ENCODE data around the gene CYB561A3.

CYB561A3 gene

DNA sequence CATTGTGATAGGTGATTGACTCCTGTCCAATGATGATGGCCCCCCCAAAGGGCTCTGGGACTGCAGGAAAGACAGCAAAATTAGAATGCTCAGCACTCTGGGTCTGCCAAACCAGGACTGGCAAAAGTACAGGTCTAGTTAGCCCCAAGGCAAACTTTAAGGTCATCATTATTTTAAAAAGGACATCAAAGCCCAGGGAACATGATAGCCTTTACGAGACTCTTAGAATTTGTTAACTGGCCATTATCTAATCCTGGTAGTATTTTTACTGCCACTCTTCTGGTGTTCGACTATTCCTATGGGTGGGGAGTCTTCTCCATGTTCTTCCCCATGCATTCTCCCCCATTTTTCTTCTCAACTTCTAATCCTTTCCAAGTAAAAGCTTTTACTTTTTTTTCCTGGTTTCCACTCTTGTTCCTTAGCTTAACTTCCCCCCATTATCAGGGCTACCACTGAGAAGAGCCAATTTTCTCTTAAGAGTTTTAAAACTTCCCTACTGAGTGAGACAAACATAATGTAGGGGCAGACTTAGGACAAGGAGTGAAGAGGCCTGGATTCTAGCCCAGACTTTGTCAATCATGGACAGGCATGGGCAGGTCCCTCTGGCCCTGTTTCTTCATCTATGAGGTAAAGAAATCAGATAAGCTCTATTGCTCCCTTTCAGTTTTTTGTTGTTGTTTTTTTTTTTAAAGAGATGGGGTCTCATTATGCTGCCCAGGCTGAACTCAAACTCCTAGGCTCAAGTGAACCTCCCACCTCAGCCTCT, 35.9 kb downstream of the CYB561A3 start:
- DNase-seq (ENCODE audit: low read depth in 2 of 2) = no peak

DNA sequence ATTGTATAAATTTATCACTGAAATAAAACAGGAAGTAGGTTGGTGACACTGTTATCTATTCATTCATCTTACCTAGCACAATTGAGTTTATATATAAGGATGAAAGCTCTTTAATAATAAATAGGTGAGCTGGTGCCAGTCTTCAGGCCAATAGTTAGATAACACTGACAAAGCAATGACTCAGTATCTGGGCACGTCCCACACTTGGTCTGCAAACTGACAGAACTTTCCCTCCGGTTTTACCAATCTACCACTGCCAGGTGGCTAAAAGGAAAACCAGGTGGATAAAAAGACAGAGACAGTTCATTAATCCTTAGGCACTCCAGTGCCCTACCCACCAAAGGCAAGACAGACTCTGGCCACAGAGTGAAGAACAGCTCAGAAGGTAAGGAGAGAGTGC, 46.4 kb downstream of the CYB561A3 start:
- DNase-seq (ENCODE audit: low read depth in 2 of 2) = no peak

DNA sequence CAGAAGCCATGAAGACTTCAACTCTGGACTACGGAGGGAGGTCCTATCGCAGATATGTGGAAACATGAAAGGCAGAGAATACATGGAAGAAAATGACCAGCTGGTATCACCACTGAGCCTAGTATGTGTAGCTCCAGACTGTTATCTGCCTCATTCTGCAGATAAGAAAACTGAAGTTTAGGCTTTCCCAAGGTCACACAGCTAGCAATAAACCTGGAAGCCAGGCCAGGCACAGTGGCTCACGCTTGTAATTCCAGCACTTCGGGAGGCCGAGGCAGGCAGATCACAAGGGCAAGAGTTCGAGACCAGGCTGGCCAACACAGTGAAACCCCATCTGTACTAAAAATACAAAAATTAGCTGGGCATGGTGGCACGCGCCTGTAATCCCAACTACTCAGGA, 50.9 kb downstream of the CYB561A3 start:
- no peak for DNase-seq (ENCODE audit: low read depth in 2 of 2)

DNA sequence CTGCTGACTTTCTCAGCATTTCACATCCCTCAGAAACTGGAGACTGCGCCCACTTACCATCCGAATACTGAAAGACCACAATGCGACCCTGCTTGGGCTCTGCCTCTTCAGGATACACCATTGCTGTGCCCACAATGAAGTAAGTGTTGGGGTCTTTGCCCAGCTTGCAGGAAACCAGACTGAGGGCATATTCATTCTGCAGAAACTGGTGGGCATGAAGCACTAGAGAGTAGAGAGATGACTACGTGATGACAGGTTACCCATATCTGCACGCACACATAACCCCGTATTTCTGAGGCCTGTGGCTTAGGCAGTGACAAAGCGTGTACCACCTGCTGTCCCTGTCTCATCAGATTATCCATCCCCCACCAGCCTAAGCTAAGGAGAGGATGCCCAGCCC, 51.9 kb downstream of the CYB561A3 start:
- DNase-seq (ENCODE audit: low read depth in 2 of 2) = no peak

DNA sequence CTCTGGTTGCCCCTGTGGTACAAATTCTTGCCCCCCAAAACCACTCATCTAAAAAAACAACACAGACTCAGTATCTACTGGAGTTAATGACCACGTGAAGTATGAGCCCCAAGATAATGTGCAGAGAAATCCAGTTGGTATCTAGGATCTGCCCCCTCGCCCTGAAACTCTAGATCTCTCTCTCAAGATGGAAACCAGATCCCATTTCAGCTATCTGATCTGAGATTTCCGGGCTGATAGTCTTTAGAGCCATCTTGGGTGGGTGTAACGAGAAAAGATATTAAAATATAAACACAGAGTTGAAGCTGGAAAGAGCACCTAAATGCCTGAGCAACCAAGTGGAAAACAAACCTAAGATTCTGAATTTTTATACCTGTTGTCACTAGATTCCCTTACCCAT, 52.5 kb downstream of the CYB561A3 start:
- no peak for DNase-seq (ENCODE audit: low read depth in 2 of 2)

DNA sequence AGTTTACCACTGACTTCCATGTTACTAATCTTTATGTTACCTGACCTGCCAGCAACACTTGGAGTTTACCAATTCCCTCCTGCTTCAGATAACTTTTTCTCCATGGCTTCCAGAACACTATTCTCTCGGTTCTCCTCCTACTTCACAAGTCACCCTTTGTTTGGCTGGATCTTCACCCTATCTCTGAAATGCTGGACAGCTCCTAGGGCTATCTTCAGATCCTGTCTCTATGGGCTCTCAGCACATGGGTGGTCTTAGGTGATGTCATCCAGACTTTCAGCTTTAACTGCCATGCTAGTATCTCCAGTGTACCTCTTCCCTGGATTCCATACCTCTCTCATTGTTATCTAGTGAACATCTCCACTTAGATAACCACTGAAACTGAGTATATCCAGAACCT, 54.3 kb downstream of the CYB561A3 start:
- DNase-seq (ENCODE audit: low read depth in 2 of 2) = no peak

DNA sequence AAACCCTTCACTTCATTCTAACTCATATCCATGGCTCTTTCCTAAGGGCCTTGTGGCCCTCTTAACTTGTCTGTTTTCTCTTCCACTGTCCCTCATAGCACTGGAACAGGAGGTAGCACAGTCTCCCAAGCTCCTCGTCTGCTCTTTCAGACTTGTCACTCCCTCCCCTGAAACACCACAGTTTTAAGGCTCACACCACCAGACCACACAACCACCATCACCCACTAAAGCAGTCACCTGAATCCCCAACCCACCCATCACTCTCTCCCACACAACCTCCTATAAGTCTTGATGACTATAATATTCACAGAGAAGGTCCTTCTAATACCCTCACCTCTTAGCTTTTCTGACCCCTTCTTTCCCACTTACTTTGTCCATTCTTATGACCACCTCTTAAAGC, 55.5 kb downstream of the CYB561A3 start:
- no peak for DNase-seq (ENCODE audit: low read depth in 2 of 2)

DNA sequence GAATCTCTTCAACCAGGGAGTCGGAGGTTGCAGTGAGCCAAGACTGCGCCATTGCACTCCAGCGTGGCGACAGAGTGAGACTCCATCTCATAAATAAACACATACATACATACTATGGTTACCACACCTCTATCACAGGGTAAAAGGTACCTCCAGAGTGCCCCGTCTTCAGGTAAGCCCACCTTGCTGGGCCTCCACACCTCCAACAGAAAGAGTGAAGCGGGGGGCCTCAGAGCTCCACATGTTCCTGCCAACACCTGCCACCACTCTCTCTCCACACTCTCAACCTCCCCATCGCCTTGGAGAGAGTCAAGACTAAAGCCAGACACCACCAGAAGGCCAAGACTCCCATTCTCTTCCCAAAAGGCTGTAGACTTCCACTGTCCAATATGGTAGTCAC, 56.3 kb downstream of the CYB561A3 start:
- no peak for DNase-seq (ENCODE audit: low read depth in 2 of 2)

DNA sequence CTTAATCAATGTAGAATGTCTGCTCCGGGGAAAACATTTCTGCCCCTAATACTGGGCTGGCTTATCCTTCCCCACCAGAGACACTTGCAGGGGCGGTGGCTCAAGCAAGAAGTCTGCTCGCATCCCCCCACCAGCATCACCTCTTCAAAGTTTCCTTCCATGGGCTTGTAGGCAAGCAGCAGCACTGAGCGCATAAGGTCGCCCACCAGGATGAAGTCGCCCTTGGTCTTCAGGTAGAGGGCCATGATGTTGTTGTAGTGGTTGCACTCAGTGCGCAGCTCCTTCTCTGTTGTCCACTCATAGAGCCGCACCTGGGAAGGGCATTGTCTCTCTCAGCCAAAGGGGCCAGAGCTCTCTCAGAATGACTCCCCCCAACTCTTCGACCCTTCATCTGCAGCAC, 58.0 kb downstream of the CYB561A3 start:
- no peak for DNase-seq (ENCODE audit: low read depth in 2 of 2)

DNA sequence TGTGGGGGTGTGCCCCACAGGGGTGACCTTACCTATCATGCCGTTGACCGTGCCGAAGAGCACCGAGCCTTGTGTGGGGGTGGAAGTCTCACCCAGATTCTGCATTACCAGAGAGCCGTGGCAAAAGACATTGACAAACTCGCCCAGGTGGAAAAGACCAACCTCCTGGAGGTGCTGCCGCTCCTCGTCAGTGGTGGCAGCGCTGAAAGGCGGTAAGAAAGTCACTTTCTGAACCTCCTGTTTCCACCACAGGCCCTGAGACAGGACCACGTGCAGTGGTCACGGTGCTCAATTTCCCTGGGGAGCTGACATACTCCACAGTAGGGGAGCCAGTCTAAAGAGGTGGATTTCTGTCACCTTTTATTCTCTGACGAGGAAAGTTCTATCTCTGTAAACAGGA, 59.1 kb downstream of the CYB561A3 start:
- no peak for DNase-seq (ENCODE audit: low read depth in 2 of 2)

Measured in fibroblast of skin of left biceps (primary cell).